ENCODE measurements around the gene TNRC6C. TPM values are rescaled to one million over a fixed set of nuclear protein-coding genes. Genes with fewer than 3 reads are reported as not detected.

The TNRC6C gene
- total and polyA plus RNA-seq, 2 donors, result 11.8 to 12.0 TPM

DNA sequence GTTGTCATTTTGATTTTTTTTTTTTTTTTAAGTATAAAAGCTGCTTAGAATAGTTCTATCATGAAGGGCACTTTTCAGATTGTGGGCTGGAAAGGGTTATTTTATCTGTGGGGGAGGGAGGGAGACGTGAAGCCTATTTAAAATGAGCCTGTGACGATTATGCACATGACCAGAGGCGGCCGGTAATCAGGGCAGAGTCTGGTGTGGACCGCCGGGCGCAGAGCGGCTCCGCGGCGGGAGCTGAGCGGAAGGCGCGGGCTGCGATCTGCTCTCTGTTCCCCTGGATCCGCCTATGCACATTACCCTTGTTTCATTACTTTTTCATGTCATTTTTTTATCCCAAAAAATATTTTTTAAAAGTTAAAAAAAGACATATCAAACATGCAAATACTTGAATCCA is 146.6 kb downstream of the TNRC6C start:
- peaks cover 70 to 92% of the 10 kb centered on the region in 2 donors for H3K36me3 ChIP-seq (ENCODE audit: control insufficient read depth in 2 of 2, insufficient read depth in 2 of 2, low read length in 1 of 2)
- no peak overlapping the region for H3K4me3 ChIP-seq (ENCODE audit: low read length in 2 of 2)
- no peaks in the 10 kb centered on the region for H3K27me3 ChIP-seq (ENCODE audit: control insufficient read depth in 2 of 2, insufficient read depth in 1 of 2, low read length in 1 of 2)
- no peaks in the 10 kb centered on the region for H3K4me1 ChIP-seq (ENCODE audit: control insufficient read depth in 2 of 2, insufficient read depth in 2 of 2, low read length in 2 of 2)
- peaks cover 0 to 3% of the 10 kb centered on the region in 2 donors for H3K9me3 ChIP-seq (ENCODE audit: control insufficient read depth in 2 of 2, insufficient read depth in 1 of 2, low read length in 1 of 2)
- no peak for DNase-seq (ENCODE audit: low read depth in 6 of 9, low spot score in 9 of 9)
- H3K27ac ChIP-seq (ENCODE audit: low read depth in 1 of 2, low read length in 1 of 2), result no peak overlapping the region
- WGBS, result 98% methylated on average over 16 of the region's 16 CpGs

DNA sequence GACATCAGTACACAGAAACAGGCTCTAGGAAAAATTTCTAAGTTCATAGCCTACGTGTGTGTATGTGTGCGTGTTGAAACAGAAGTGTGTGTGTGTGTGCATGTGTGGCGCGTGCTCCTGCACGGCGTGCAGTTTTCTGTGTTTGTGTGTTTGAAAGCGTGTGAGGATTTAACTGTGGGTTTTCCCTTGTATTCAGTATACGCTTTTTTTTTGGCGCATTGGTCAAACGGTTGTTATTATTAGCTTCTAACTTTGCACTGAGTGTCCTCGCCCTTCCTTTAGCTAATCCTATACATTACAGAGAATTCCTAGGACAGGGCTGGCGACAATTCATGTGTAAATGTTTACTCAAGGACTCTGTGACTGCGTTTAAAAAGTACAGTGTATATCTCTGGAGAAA is 147.0 kb downstream of the TNRC6C start:
- 97% methylated on average over 13 of the region's 13 CpGs for WGBS
- no peaks in the 10 kb centered on the region for H3K27me3 ChIP-seq (ENCODE audit: control insufficient read depth in 2 of 2, insufficient read depth in 1 of 2, low read length in 1 of 2)
- no peak overlapping the region for H3K4me3 ChIP-seq (ENCODE audit: low read length in 2 of 2)
- H3K9me3 ChIP-seq (ENCODE audit: control insufficient read depth in 2 of 2, insufficient read depth in 1 of 2, low read length in 1 of 2), result peaks cover 0 to 3% of the 10 kb centered on the region in 2 donors
- no peak overlapping the region for H3K27ac ChIP-seq (ENCODE audit: low read depth in 1 of 2, low read length in 1 of 2)
- H3K36me3 ChIP-seq (ENCODE audit: control insufficient read depth in 2 of 2, insufficient read depth in 2 of 2, low read length in 1 of 2), result peaks cover 70 to 92% of the 10 kb centered on the region in 2 donors
- no peaks in the 10 kb centered on the region for H3K4me1 ChIP-seq (ENCODE audit: control insufficient read depth in 2 of 2, insufficient read depth in 2 of 2, low read length in 2 of 2)
- DNase-seq (ENCODE audit: low read depth in 6 of 9, low spot score in 9 of 9), result no peak

DNA sequence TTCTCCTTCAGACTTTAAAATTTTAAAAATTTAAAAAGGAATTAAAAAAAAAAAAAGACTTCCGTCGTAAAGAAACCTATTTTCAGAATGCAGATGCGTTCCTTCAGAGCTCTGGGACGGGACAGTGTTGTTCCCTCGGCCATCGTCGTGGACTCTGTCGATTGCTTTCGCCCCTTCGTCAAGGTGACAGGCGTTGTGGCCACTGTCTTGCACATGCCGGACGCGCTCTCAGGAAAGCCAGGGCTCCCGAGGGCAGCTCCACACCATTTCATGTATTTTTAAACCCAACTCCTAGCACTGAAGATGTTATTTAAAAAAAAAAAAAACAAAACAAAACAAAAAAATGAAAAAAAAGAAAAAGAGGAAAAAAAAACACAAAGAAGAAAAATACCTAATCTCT is 147.7 kb downstream of the TNRC6C start:
- 96% methylated on average over 15 of the region's 15 CpGs for WGBS

DNA sequence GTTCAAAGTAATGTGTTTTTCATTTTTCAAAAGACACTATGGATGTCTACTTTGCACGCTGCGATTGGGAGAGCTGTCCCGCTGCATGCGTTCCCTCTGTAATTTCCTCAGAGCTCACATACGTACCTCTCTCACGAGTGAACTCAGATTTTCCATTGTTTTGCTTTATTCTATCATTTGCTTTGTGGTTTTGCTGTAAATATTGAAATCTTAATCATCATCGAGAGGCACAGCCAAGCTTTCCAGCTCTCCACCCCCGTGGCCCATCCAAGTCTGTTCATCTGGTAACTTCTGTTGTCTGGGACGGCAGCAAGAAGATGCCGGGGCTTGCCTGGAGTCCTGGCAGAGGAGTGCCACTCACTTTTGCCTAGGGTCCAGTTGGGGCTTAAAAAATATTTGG is 149.0 kb downstream of the TNRC6C start:
- Histone ChIP-seq H3K27me3 (ENCODE audit: control insufficient read depth in 2 of 2, insufficient read depth in 1 of 2, low read length in 1 of 2) (no peaks in the 10 kb centered on the region), H3K4me3 (ENCODE audit: low read length in 2 of 2) (no peak overlapping the region), H3K9me3 (ENCODE audit: control insufficient read depth in 2 of 2, insufficient read depth in 1 of 2, low read length in 1 of 2) (peaks cover 0 to 3% of the 10 kb centered on the region in 2 donors), H3K27ac (ENCODE audit: low read depth in 1 of 2, low read length in 1 of 2) (no peak overlapping the region), H3K36me3 (ENCODE audit: control insufficient read depth in 2 of 2, insufficient read depth in 2 of 2, low read length in 1 of 2) (peaks cover 73 to 94% of the 10 kb centered on the region in 2 donors), H3K4me1 (ENCODE audit: control insufficient read depth in 2 of 2, insufficient read depth in 2 of 2, low read length in 2 of 2) (peaks cover 0 to 4% of the 10 kb centered on the region in 2 donors)
- no peak for DNase-seq (ENCODE audit: low read depth in 6 of 9, low spot score in 9 of 9)
- 95% methylated on average over 10 of the region's 10 CpGs for WGBS

More for the DNA sequence above, 147.7 kb downstream of the TNRC6C start:
- DNase-seq (ENCODE audit: low read depth in 6 of 9, low spot score in 9 of 9), result no peak
- Histone ChIP-seq H3K9me3 (ENCODE audit: control insufficient read depth in 2 of 2, insufficient read depth in 1 of 2, low read length in 1 of 2) (peaks cover 0 to 3% of the 10 kb centered on the region in 2 donors), H3K27me3 (ENCODE audit: control insufficient read depth in 2 of 2, insufficient read depth in 1 of 2, low read length in 1 of 2) (no peaks in the 10 kb centered on the region), H3K27ac (ENCODE audit: low read depth in 1 of 2, low read length in 1 of 2) (no peak overlapping the region), H3K4me1 (ENCODE audit: control insufficient read depth in 2 of 2, insufficient read depth in 2 of 2, low read length in 2 of 2) (no peaks in the 10 kb centered on the region), H3K4me3 (ENCODE audit: low read length in 2 of 2) (no peak overlapping the region), H3K36me3 (ENCODE audit: control insufficient read depth in 2 of 2, insufficient read depth in 2 of 2, low read length in 1 of 2) (peaks cover 74 to 94% of the 10 kb centered on the region in 2 donors)

DNA sequence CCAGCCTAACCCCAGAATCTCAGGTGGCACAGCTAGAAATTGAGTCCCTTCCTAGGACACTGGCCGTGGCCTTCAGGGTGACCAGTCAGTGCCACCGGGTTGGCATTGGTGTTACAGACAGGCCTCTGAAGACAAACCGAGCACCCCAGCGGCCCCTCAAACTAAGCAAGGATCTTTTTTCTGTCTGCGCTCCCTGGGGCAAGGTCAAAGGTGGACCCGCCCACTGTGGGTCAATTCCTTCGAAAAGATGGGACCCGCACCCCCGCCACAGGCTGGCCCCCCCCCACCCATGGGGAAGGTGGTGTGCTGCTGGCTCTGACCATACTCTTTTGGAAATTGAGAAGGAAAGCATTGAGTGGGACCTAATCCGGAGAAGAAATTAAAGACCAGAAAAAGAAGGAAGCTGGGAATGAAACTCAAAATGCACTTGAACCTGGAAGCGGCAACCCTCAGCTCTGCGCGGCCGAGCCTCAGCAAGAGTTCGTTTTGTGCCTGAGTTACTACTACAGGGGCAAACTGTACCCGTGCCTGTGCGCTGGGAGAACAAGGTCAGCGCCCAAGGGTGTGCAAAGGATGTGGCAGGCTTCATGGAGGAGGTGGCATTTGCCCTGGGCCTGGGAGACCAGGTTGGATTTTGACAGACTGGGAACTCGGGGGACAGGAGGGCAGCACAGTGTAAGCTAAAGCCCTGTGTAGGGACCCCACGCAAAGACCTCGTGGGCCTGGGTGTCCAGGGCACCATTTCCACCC is 149.6 kb downstream of the TNRC6C start:
- H3K27ac ChIP-seq (ENCODE audit: low read depth in 1 of 2, low read length in 1 of 2), result no peak overlapping the region
- peaks cover 0 to 11% of the 10 kb centered on the region in 2 donors for H3K4me1 ChIP-seq (ENCODE audit: control insufficient read depth in 2 of 2, insufficient read depth in 2 of 2, low read length in 2 of 2)
- no peaks in the 10 kb centered on the region for H3K27me3 ChIP-seq (ENCODE audit: control insufficient read depth in 2 of 2, insufficient read depth in 1 of 2, low read length in 1 of 2)
- no peak for DNase-seq (ENCODE audit: low read depth in 6 of 9, low spot score in 9 of 9)
- 97% methylated on average over 21 of the region's 21 CpGs for WGBS
- H3K9me3 ChIP-seq (ENCODE audit: control insufficient read depth in 2 of 2, insufficient read depth in 1 of 2, low read length in 1 of 2), result peaks cover 0 to 3% of the 10 kb centered on the region in 2 donors
- H3K36me3 ChIP-seq (ENCODE audit: control insufficient read depth in 2 of 2, insufficient read depth in 2 of 2, low read length in 1 of 2), result peaks cover 73 to 94% of the 10 kb centered on the region in 2 donors
- H3K4me3 ChIP-seq (ENCODE audit: low read length in 2 of 2), result no peak overlapping the region

DNA sequence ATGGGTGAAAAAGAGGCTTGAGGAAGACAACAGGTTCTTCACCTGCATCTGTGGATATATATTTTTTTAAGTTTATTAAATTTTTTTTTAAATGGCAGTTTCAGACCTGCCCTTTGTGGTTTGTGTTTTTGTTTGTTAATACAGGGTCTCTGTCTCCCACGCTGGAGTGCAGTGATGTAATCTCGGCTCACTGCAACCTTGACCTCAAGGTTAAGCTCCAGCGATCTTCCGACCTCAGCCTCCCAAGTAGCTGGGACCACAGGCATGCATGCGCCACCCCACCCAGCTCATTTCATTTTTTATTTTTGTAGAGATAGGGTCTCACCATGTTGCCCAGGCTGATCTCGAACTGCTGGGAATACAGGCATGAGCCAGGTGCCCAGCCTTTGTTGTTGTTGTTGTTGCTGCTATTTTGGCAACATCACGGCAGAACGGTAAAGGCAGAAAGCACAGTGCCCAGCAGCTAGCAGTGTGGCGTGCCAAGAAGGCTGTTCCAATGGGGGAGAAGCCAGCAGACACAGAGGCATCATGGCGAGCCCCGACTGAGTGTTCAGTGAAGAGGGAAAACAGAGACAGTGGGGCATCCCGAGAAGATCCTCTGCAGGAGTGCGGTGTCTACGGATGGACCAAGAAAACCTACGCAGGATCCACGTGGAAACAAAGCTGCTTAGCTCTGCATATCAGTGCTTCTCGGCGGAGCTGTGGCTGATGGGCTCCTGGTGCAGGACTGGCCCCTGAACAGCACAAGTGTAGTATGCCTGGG is 150.4 kb downstream of the TNRC6C start:
- no peak for DNase-seq (ENCODE audit: low read depth in 6 of 9, low spot score in 9 of 9)
- peaks cover 0 to 12% of the 10 kb centered on the region in 2 donors for H3K4me1 ChIP-seq (ENCODE audit: control insufficient read depth in 2 of 2, insufficient read depth in 2 of 2, low read length in 2 of 2)
- no peaks in the 10 kb centered on the region for H3K27me3 ChIP-seq (ENCODE audit: control insufficient read depth in 2 of 2, insufficient read depth in 1 of 2, low read length in 1 of 2)
- peaks cover 69 to 94% of the 10 kb centered on the region in 2 donors for H3K36me3 ChIP-seq (ENCODE audit: control insufficient read depth in 2 of 2, insufficient read depth in 2 of 2, low read length in 1 of 2)
- peaks cover 0 to 3% of the 10 kb centered on the region in 2 donors for H3K9me3 ChIP-seq (ENCODE audit: control insufficient read depth in 2 of 2, insufficient read depth in 1 of 2, low read length in 1 of 2)
- H3K27ac ChIP-seq (ENCODE audit: low read depth in 1 of 2, low read length in 1 of 2), result no peak overlapping the region
- H3K4me3 ChIP-seq (ENCODE audit: low read length in 2 of 2), result no peak overlapping the region
- WGBS, result 95% methylated on average over 18 of the region's 18 CpGs

DNA sequence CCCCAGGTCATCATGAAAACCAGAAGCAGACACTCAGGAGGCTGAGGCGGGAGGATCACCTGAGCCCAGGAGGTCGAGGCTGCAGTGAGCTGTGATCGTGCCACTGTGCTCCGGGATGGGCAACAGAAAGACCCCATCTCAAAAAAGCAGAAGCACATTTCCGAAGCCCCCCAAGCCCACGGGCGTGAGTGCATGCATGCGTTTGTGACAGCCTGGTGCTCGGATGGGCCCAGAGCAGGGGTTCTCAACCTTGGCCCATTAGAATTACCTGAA is 150.9 kb downstream of the TNRC6C start:
- Histone ChIP-seq H3K27ac (ENCODE audit: low read depth in 1 of 2, low read length in 1 of 2) (no peak overlapping the region), H3K27me3 (ENCODE audit: control insufficient read depth in 2 of 2, insufficient read depth in 1 of 2, low read length in 1 of 2) (no peaks in the 10 kb centered on the region), H3K36me3 (ENCODE audit: control insufficient read depth in 2 of 2, insufficient read depth in 2 of 2, low read length in 1 of 2) (peaks cover 64 to 94% of the 10 kb centered on the region in 2 donors), H3K4me3 (ENCODE audit: low read length in 2 of 2) (no peak overlapping the region), H3K4me1 (ENCODE audit: control insufficient read depth in 2 of 2, insufficient read depth in 2 of 2, low read length in 2 of 2) (peaks cover 0 to 17% of the 10 kb centered on the region in 2 donors), H3K9me3 (ENCODE audit: control insufficient read depth in 2 of 2, insufficient read depth in 1 of 2, low read length in 1 of 2) (peaks cover 0 to 3% of the 10 kb centered on the region in 2 donors)
- 99% methylated on average over 9 of the region's 9 CpGs for WGBS
- no peak for DNase-seq (ENCODE audit: low read depth in 6 of 9, low spot score in 9 of 9)

DNA sequence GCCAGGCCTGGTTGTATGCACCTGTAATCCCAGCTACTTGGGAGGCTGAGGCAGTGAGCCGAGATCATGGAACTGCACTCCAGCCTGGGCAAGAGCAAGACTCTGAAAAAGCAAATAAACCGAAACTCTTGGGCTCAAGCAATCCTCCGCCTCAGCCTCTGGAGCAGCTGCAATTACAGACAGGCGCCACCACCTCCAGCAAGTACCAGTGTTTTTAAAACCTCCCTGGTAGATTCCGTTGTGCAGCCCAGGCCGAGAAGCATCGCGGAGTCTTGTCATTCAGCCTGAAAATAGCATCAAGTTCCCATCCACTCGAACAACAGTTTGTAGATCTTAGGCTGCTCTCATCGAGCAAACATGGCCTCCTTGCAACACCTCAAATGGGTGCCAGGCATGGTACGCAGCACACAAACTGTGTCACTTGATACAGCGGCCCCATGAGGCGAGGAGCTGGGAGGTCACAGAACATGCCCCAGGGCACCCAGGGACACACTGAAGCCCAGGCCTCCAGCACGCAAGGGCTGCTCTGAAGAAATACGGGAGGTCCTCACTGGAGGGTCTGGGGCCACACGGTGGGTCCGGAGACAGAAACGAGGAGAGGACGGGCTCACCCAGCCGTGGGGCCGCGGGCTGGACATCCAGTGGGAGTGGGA is 152.0 kb downstream of the TNRC6C start:
- H3K27ac ChIP-seq (ENCODE audit: low read depth in 1 of 2, low read length in 1 of 2), result no peak overlapping the region
- peaks cover 0 to 3% of the 10 kb centered on the region in 2 donors for H3K9me3 ChIP-seq (ENCODE audit: control insufficient read depth in 2 of 2, insufficient read depth in 1 of 2, low read length in 1 of 2)
- 89% methylated on average over 22 of the region's 22 CpGs for WGBS
- H3K27me3 ChIP-seq (ENCODE audit: control insufficient read depth in 2 of 2, insufficient read depth in 1 of 2, low read length in 1 of 2), result no peaks in the 10 kb centered on the region
- H3K4me1 ChIP-seq (ENCODE audit: control insufficient read depth in 2 of 2, insufficient read depth in 2 of 2, low read length in 2 of 2), result peaks cover 0 to 17% of the 10 kb centered on the region in 2 donors
- no peak for DNase-seq (ENCODE audit: low read depth in 6 of 9, low spot score in 9 of 9)
- peaks cover 64 to 86% of the 10 kb centered on the region in 2 donors for H3K36me3 ChIP-seq (ENCODE audit: control insufficient read depth in 2 of 2, insufficient read depth in 2 of 2, low read length in 1 of 2)
- no peak overlapping the region for H3K4me3 ChIP-seq (ENCODE audit: low read length in 2 of 2)

Data from thymus (tissue), 11 donors.